ENCODE measurements around the gene RUSC2. TPM values are rescaled to one million over a fixed set of nuclear protein-coding genes. Genes with fewer than 3 reads are reported as not detected.
"Not testable (repeated sequence)": the region's sequence is repeated elsewhere in the genome, so short reads cannot be mapped to it uniquely, and the experiment has no call there.

The RUSC2 gene
- polyA plus RNA-seq, 1 donor from 2014 or later: 46.4 TPM

GRCh38 chr9:35522187-35522586 lies 32.3 kb downstream of the RUSC2 start:
- TF ChIP-seq CTCF (IDR thresholded peaks at IDR 0.05; ENCODE audit: poor library complexity, severe bottlenecking) (no peak), EZH2 (IDR thresholded peaks at IDR 0.05; ENCODE audit: borderline replicate concordance, insufficient read depth, low read length, poor library complexity, severe bottlenecking) (no peak), SMC3 (conservative IDR thresholded peaks at IDR 0.05; ENCODE audit: poor library complexity) (no peak), REST (IDR thresholded peaks at IDR 0.05; ENCODE audit: borderline replicate concordance) (no peak), TAF1 (IDR thresholded peaks at IDR 0.05; ENCODE audit: low read depth) (no peak), EP300 (conservative IDR thresholded peaks at IDR 0.05; ENCODE audit: poor library complexity, severe bottlenecking) (no peak)
- Histone ChIP-seq H4K20me1 (ENCODE audit: insufficient read depth) (no peaks in the 10 kb centered on the region), H3K9me2 (ENCODE audit: insufficient read depth, low read length) (no peaks in the 10 kb centered on the region), H3K79me2 (replicated peaks; ENCODE audit: insufficient read depth, low read length) (no peaks in the 10 kb centered on the region), H3K27ac (ENCODE audit: low read length) (no peak overlapping the region), H3K36me3 (ENCODE audit: insufficient read depth, low read length) (no peaks in the 10 kb centered on the region), H3K4me2 (ENCODE audit: low read length) (no peak overlapping the region), H3K9me3 (ENCODE audit: low read length) (no peaks in the 10 kb centered on the region), H3F3A (ENCODE audit: insufficient read depth, low read length, poor library complexity, severe bottlenecking) (no peaks in the 10 kb centered on the region), H3K4me3 (ENCODE audit: low read length) (no peak overlapping the region), H3K9ac (ENCODE audit: low read length) (no peak overlapping the region), H2AFZ (ENCODE audit: low read depth, low read length) (no peak overlapping the region), H3K27me3 (ENCODE audit: insufficient read depth, low read depth, low read length) (no peaks in the 10 kb centered on the region)

- H3K27ac ChIP-seq (ENCODE audit: low read length): no peak overlapping the region
- H3K9me2 ChIP-seq (ENCODE audit: insufficient read depth, low read length): no peaks in the 10 kb centered on the region
- H3K9ac ChIP-seq (ENCODE audit: low read length): no peak overlapping the region
- no peaks in the 10 kb centered on the region for H3K9me3 ChIP-seq (ENCODE audit: low read length)
- H4K20me1 ChIP-seq (ENCODE audit: insufficient read depth): no peaks in the 10 kb centered on the region
- H3K36me3 ChIP-seq (ENCODE audit: insufficient read depth, low read length): no peaks in the 10 kb centered on the region
- no peak for TF ChIP-seq RAD21 (conservative IDR thresholded peaks at IDR 0.05)
- TF ChIP-seq REST (IDR thresholded peaks at IDR 0.05; ENCODE audit: borderline replicate concordance): no peak
- TF ChIP-seq EZH2 (IDR thresholded peaks at IDR 0.05; ENCODE audit: borderline replicate concordance, insufficient read depth, low read length, poor library complexity, severe bottlenecking): no peak
- no peak for TF ChIP-seq CTCF (IDR thresholded peaks at IDR 0.05; ENCODE audit: poor library complexity, severe bottlenecking)
- TF ChIP-seq TAF1 (IDR thresholded peaks at IDR 0.05; ENCODE audit: low read depth): no peak
- no peak for TF ChIP-seq SMC3 (conservative IDR thresholded peaks at IDR 0.05; ENCODE audit: poor library complexity)
- no peak for TF ChIP-seq MXI1 (conservative IDR thresholded peaks at IDR 0.05; ENCODE audit: poor library complexity, severe bottlenecking)
- no peak for TF ChIP-seq POLR2AphosphoS5 (IDR thresholded peaks at IDR 0.05)
- TF ChIP-seq EP300 (conservative IDR thresholded peaks at IDR 0.05; ENCODE audit: poor library complexity, severe bottlenecking): no peak
- H3F3A ChIP-seq (ENCODE audit: insufficient read depth, low read length, poor library complexity, severe bottlenecking): no peaks in the 10 kb centered on the region
- no peaks in the 10 kb centered on the region for H3K27me3 ChIP-seq (ENCODE audit: insufficient read depth, low read depth, low read length)
- no peaks in the 10 kb centered on the region for H3K79me2 ChIP-seq (replicated peaks; ENCODE audit: insufficient read depth, low read length)
- no peak overlapping the region for H2AFZ ChIP-seq (ENCODE audit: low read depth, low read length)
- H3K4me3 ChIP-seq (ENCODE audit: low read length): no peak overlapping the region
- H3K4me2 ChIP-seq (ENCODE audit: low read length): no peak overlapping the region
Observed at GRCh38 chr9:35522700-35523099, 32.8 kb downstream of the RUSC2 start.

GRCh38 chr9:35523556-35523955 lies 33.6 kb downstream of the RUSC2 start:
- H3F3A ChIP-seq (ENCODE audit: insufficient read depth, low read length, poor library complexity, severe bottlenecking); H2AFZ ChIP-seq (ENCODE audit: low read depth, low read length); H3K27me3 ChIP-seq (ENCODE audit: insufficient read depth, low read depth, low read length); H3K4me3 ChIP-seq (ENCODE audit: low read length); H3K27ac ChIP-seq (ENCODE audit: low read length); H4K20me1 ChIP-seq (ENCODE audit: insufficient read depth); H3K36me3 ChIP-seq (ENCODE audit: insufficient read depth, low read length); H3K9ac ChIP-seq (ENCODE audit: low read length); H3K9me2 ChIP-seq (ENCODE audit: insufficient read depth, low read length); H3K9me3 ChIP-seq (ENCODE audit: low read length); H3K79me2 ChIP-seq (replicated peaks; ENCODE audit: insufficient read depth, low read length); H3K4me2 ChIP-seq (ENCODE audit: low read length): not testable (repeated sequence)

All from neural cell (in vitro differentiated cells).